K562 (cell line): Measurements from ENCODE around the gene CDC14B. TPM values are rescaled to one million over a fixed set of nuclear protein-coding genes. Genes with fewer than 3 reads are reported as not detected.
A peak's percentile ranks its signal among the peaks of the same experiment; 100 is the strongest.

Experiments used
- ATAC-seq: fragments of 200-7000 bp; cut with Tn5 transposase; 3 replicates; pipeline ENCODE4 v1.9.1; 2020; ENCODE audit warnings: moderate library complexity
- BruUV-seq: library from RNA; stranded (reverse); fragments of 400-500 nt; replicated peaks from 2 replicates; lab custom pipeline; 2021; lab: Mats Ljungman, UMichigan
- CTCF ChIA-PET: fragments of 300-600 bp; formaldehyde crosslinking; extraction: SDS; loops from one replicate; lab custom pipeline; 2021; ENCODE audit warnings: low intra/inter-chr PET ratio; lab: Yijun Ruan, JAX
- POLR2A ChIA-PET: fragments of 300-600, 350-650 bp; sonication (Branson Sonifier 250); formaldehyde crosslinking; extraction: SDS; loops from one replicate; lab custom pipeline; 2021; ENCODE audit warnings: antibody characterized with exemption, inconsistent platforms; lab: Yijun Ruan, JAX
- DNase-seq, 4 experiments: peaks; one replicate each; pipeline versions ENCODE4 v3.0.0 to v3.0.0-alpha.2; 2011 to 2018; ENCODE audit warnings: low spot score in 3 of 4, mixed read lengths in 3 of 4; ENCODE audit errors: extremely low read depth in 1 of 4
- FAIRE-seq: peaks from 2 replicates; lab custom pipeline; 2011; peaks lifted over from hg19 to GRCh38; lab: Jason Lieb, UNC
- H2AFZ ChIP-seq: 2 replicates; pipeline ENCODE4 v1.6.0; 2011; ENCODE audit warnings: low read depth, low read length, control low read depth, inconsistent platforms
- H3K27ac ChIP-seq: fragments of 200-600 bp; 3 replicates; pipeline ENCODE4 v1.8.0; 2011; ENCODE audit warnings: low read depth, mild to moderate bottlenecking, control low read depth, inconsistent platforms, low read length, moderate library complexity, mixed read lengths; ENCODE audit errors: extremely low read depth
- H3K27me3 ChIP-seq, 2 experiments: fragments of 300-600 bp in 1 of 2; 2 replicates in 1 of 2; 3 replicates in 1 of 2; pipeline versions ENCODE4 v1.6.0 to v1.8.0; 2011; ENCODE audit warnings: inconsistent platforms in 2 of 2, low read length in 2 of 2, mild to moderate bottlenecking in 1 of 2, mixed read lengths in 1 of 2, moderate library complexity in 1 of 2; ENCODE audit not compliant: control insufficient read depth in 2 of 2, insufficient read depth in 2 of 2
- H3K36me3 ChIP-seq: fragments of 300-600 bp; 3 replicates; pipeline ENCODE4 v1.8.0; 2011; ENCODE audit warnings: mild to moderate bottlenecking, low read length, inconsistent platforms; ENCODE audit not compliant: control insufficient read depth, insufficient read depth
- H3K4me1 ChIP-seq, 2 experiments: fragments of 200-600 bp in 1 of 2; replicated peaks in 1 of 2; 2 replicates in 1 of 2; 3 replicates in 1 of 2; pipeline versions ENCODE4 v1.5.1 to v1.8.0; 2011; ENCODE audit warnings: inconsistent platforms in 2 of 2, low read length in 2 of 2, mild to moderate bottlenecking in 1 of 2, mixed read lengths in 1 of 2, moderate library complexity in 1 of 2; ENCODE audit not compliant: control insufficient read depth in 2 of 2, insufficient read depth in 2 of 2
- H3K4me2 ChIP-seq: 2 replicates; pipeline ENCODE4 v1.6.1; 2011; ENCODE audit warnings: low read length, control low read depth, inconsistent platforms, mixed read lengths; ENCODE audit not compliant: insufficient read depth
- H3K4me3 ChIP-seq: fragments of 200-600 bp; sonication (generic), shearing (Covaris generic); 2 replicates; pipeline ENCODE4 v1.5.1; 2016; ENCODE audit warnings: control low read depth, inconsistent platforms
- H3K79me2 ChIP-seq: fragments of 200-600 bp; 3 replicates; pipeline ENCODE4 v1.8.0; 2011; ENCODE audit warnings: low read length, inconsistent platforms; ENCODE audit not compliant: control insufficient read depth, insufficient read depth
- H3K9ac ChIP-seq, 2 experiments: 2 replicates each; pipeline versions ENCODE4 v1.6.0 to v1.6.1; 2011; ENCODE audit warnings: low read depth in 2 of 2, low read length in 2 of 2, control low read depth in 1 of 2, inconsistent platforms in 1 of 2, mild to moderate bottlenecking in 1 of 2, mixed read lengths in 1 of 2; ENCODE audit not compliant: insufficient read depth in 1 of 2
- H3K9me1 ChIP-seq: one replicate; pipeline ENCODE4 v1.6.0; 2011; ENCODE audit warnings: inconsistent platforms, mild to moderate bottlenecking, low read length, moderate library complexity; ENCODE audit not compliant: control insufficient read depth, insufficient read depth
- H3K9me3 ChIP-seq: replicated peaks from 2 replicates; pipeline ENCODE4 v1.5.1; 2011; ENCODE audit warnings: low read depth, low read length, inconsistent platforms; ENCODE audit not compliant: control insufficient read depth, insufficient read depth
- H4K20me1 ChIP-seq: replicated peaks from 2 replicates; pipeline ENCODE4 v1.6.1; 2011; ENCODE audit warnings: low read length, inconsistent platforms, mixed read lengths; ENCODE audit not compliant: control insufficient read depth, insufficient read depth
- ATF6 ChIP-seq: sonication (generic); formaldehyde crosslinking; IDR thresholded peaks from 2 replicates; pipeline ENCODE4 v1.4.0; 2020; ENCODE audit warnings: mild to moderate bottlenecking, missing genetic modification reagents
- DPF2 ChIP-seq: fragments of 450-650 bp; IDR thresholded peaks from 2 replicates; pipeline ENCODE4 v1.6.1; 2016
- GABPB1 ChIP-seq: sonication (generic); formaldehyde crosslinking; IDR thresholded peaks from 2 replicates; pipeline ENCODE4 v1.8.0; 2022; ENCODE audit warnings: mild to moderate bottlenecking, missing genetic modification reagents
- HNRNPL ChIP-seq: fragments of 200-400 bp; formaldehyde crosslinking; IDR thresholded peaks from 2 replicates; pipeline ENCODE4 v1.6.1; 2017; ENCODE audit warnings: low read depth, mild to moderate bottlenecking, low read length
- HNRNPUL1 ChIP-seq: fragments of 200-400 bp; formaldehyde crosslinking; IDR thresholded peaks from 2 replicates; pipeline ENCODE4 v1.6.1; 2017; ENCODE audit warnings: low read length
- MAFG ChIP-seq: fragments of 450-650 bp; conservative IDR thresholded peaks from 2 replicates; pipeline ENCODE4 v1.6.1; 2016; ENCODE audit warnings: missing genetic modification characterization, missing compliant biosample characterization
- POLR2AphosphoS2 ChIP-seq: IDR thresholded peaks from 2 replicates; pipeline ENCODE4 v1.6.1; 2012; ENCODE audit warnings: low read length, improper control_type of control experiment
- RAD51 ChIP-seq: fragments of 450-650 bp; IDR thresholded peaks from 2 replicates; pipeline ENCODE4 v1.7.1; 2016; ENCODE audit warnings: low read depth, mild to moderate bottlenecking, borderline replicate concordance
- RBFOX2 ChIP-seq: fragments of 200-400 bp; formaldehyde crosslinking; IDR thresholded peaks from 2 replicates; pipeline ENCODE4 v1.6.1; 2017; ENCODE audit warnings: low read depth, mild to moderate bottlenecking, low read length, moderate library complexity
- SRSF3 ChIP-seq: fragments of 200-400 bp; formaldehyde crosslinking; IDR thresholded peaks from 2 replicates; pipeline ENCODE4 v1.6.1; 2016; ENCODE audit warnings: mild to moderate bottlenecking, low read length, moderate library complexity; ENCODE audit not compliant: insufficient read depth
- ZBTB33 ChIP-seq: sonication (generic); formaldehyde crosslinking; IDR thresholded peaks from 2 replicates; pipeline ENCODE4 v1.8.1; 2023; ENCODE audit warnings: mild to moderate bottlenecking, missing genetic modification reagents
- ZBTB9 ChIP-seq: fragments of 450-650 bp; formaldehyde crosslinking; IDR thresholded peaks from 2 replicates; pipeline ENCODE4 v1.4.0; 2020; ENCODE audit warnings: mild to moderate bottlenecking, moderate library complexity
- ZFX ChIP-seq: sonication (generic); formaldehyde crosslinking; IDR thresholded peaks from 2 replicates; pipeline ENCODE4 v1.8.0; 2022; ENCODE audit warnings: mild to moderate bottlenecking, missing genetic modification reagents, moderate library complexity
- ZNF184 ChIP-seq: sonication (generic); formaldehyde crosslinking; IDR thresholded peaks from 2 replicates; pipeline ENCODE4 v1.5.0; 2020; ENCODE audit warnings: missing genetic modification reagents
- ZNF23 ChIP-seq: fragments of 250-450 bp; sonication (Bioruptor Pico); IDR thresholded peaks from 2 replicates; pipeline ENCODE4 v1.4.0; 2020; ENCODE audit warnings: mild to moderate bottlenecking
- ZNF511 ChIP-seq: sonication (generic); formaldehyde crosslinking; IDR thresholded peaks from 2 replicates; pipeline ENCODE4 v1.8.0; 2022; ENCODE audit warnings: mild to moderate bottlenecking, missing genetic modification reagents
- ZNF717 ChIP-seq: fragments of 250-450 bp; sonication (Bioruptor Pico); IDR thresholded peaks from 2 replicates; pipeline ENCODE4 v1.5.0; 2021
- ZSCAN32 ChIP-seq: fragments of 450-650 bp; formaldehyde crosslinking; IDR thresholded peaks from 2 replicates; pipeline ENCODE4 v1.4.0; 2020; ENCODE audit warnings: mild to moderate bottlenecking, moderate library complexity
- WGBS: fragments of 100-300 bp; shearing (Covaris generic); methylation state at CpG from one replicate; pipeline ENCODE4 v1.1.6; 2016; ENCODE audit warnings: low coverage, mixed read lengths; ENCODE audit not compliant: insufficient coverage; ENCODE audit errors: missing lambda C conversion rate; 5-methylcytosine and 5-hydroxymethylcytosine counted together
- in situ Hi-C: fragments of 300-500 bp; cut with MboI; formaldehyde crosslinking; loops from 4 replicates; pipeline ENCODE4 v1.15.0; 2018; ENCODE audit warnings: inconsistent platforms, mixed read lengths
- intact Hi-C: fragments of 100-400 bp; cut with micrococcal nuclease; formaldehyde crosslinking; loops from 2 replicates; pipeline ENCODE4 v1.14.2; 2022
- polyA plus RNA-seq, 8 experiments: library from polyadenylated mRNA; depleted of rRNA in 4 of 8; stranded (reverse) in 5 of 8; unstranded in 3 of 8; fragments of >200 nt; fragmentation: Nextera tagmentation in 2 of 8; fragmentation: Illumina TruSeq in 1 of 8; extraction: Ambion mirVana in 2 of 8; extraction: Trizol in 1 of 8; gene quantifications; 2 replicates each; pipeline versions ENCODE4 v1.2.1 to v1.2.3, GENCODE V29; 2011 to 2014; ENCODE audit warnings: inconsistent platforms in 1 of 8, missing spikeins in 1 of 8
- total RNA-seq, 7 experiments: library from RNA; depleted of rRNA in 6 of 7; stranded (reverse); fragments of >200 nt in 6 of 7; fragmentation: Illumina TruSeq in 2 of 7; extraction: Trizol in 2 of 7; gene quantifications; 2 replicates each; pipeline versions ENCODE4 v1.2.1 to v1.2.3, GENCODE V29; 2011 to 2021; ENCODE audit warnings: low replicate concordance in 1 of 7

Gene CDC14B
- total and polyA plus RNA-seq, 9 of the 15 experiments (the other 6 are each of a cell fraction or from before 2014, with no cell fraction given) = 1.4 to 6.0 (median 3.8) TPM

GRCh38 chr9:96567203-96567700, 52.4 kb downstream of the CDC14B start:
- H4K20me1 ChIP-seq = no peaks in the 10 kb centered on the region
- H3K27me3 ChIP-seq = peaks cover 4 to 5% of the 10 kb centered on the region in 2 experiments; a peak in 2 of 5 replicates
- in situ Hi-C loops (no loop called here), intact Hi-C loops (loop anchor here (2.0 kb wide), 1 partner anchor 124 kb away; no protein-coding TSS in a partner anchor)
- peak overlapping the region; percentile 45 for H3K4me3 ChIP-seq
- WGBS = 67% methylated on average over 14 of the region's 20 CpGs
- no peaks in the 10 kb centered on the region for H3K36me3 ChIP-seq
- H3K4me2 ChIP-seq = peak overlapping the region; percentile 61
- no peaks in the 10 kb centered on the region for H3K9me3 ChIP-seq
- ATAC-seq (peak; percentile 43; the same call in 2 of the 3 replicates), DNase-seq (peak in 1 of 4 experiments; percentile 11), FAIRE-seq (no peak)
- no peaks in the 10 kb centered on the region for H3K79me2 ChIP-seq
- no peaks in the 10 kb centered on the region for H3K9me1 ChIP-seq
- peak overlapping the region; percentile 89 for H2AFZ ChIP-seq
- peak overlapping the region; percentile 58 to 88; a peak in 3 of 4 replicates for H3K9ac ChIP-seq
- ChIA-PET CTCF (no interaction called here), POLR2A (interaction anchor here (0.7 kb wide), 1 partner anchor 12 kb away, joined by 3 read pairs; no protein-coding TSS in a partner anchor)
- BruUV-seq = no TSS peak
- H3K27ac ChIP-seq = peak overlapping the region; percentile 52; the same call in 1 of the 3 replicates
- H3K4me1 ChIP-seq = peaks cover 2 to 12% of the 10 kb centered on the region in 2 experiments; a peak in 2 of 5 replicates
- TF ChIP-seq POLR2AphosphoS2 (no peak), ZNF511 (0 out of 2 replicates have a peak, but pooled peaks have one; percentile 8), RBFOX2 (peak; percentile 44; the same call in 1 of the 2 replicates), ZFX (CRISPR knock-in tag) (peak; percentile 19; the same call in 1 of the 2 replicates), ZSCAN32 (no peak), MAFG (no peak), ATF6 (CRISPR knock-in tag) (no peak), ZBTB33 (CRISPR knock-in tag) (peak; percentile 37; the same call in 1 of the 2 replicates), HNRNPL (0 out of 2 replicates have a peak, but pooled peaks have one; percentile 13), HNRNPUL1 (no peak), RAD51 (no peak), ZBTB9 (CRISPR knock-in tag) (0 out of 2 replicates have a peak, but pooled peaks have one; percentile 64), ZNF717 (CRISPR knock-in tag) (no peak), ZNF23 (CRISPR knock-in tag) (no peak), GABPB1 (CRISPR knock-in tag) (peak; percentile 35; the same call in 1 of the 2 replicates), ZNF184 (CRISPR knock-in tag) (no peak), DPF2 (no peak), SRSF3 (no peak)
